KMS-11 (cell line): ENCODE measurements around the gene C2CD4A.
A peak's percentile ranks its signal among the peaks of the same experiment; 100 is the strongest.

Source experiments
- H2AFZ ChIP-seq: fragments of 200-600 bp; sonication (generic); 2 replicates; pipeline ENCODE4 v1.6.1; 2016; ENCODE audit warnings: antibody characterized with exemption, mixed run types, low read depth
- H3K27ac ChIP-seq: fragments of 200-600 bp; sonication (generic); 2 replicates; pipeline ENCODE4 v1.6.1; 2016; ENCODE audit warnings: mild to moderate bottlenecking, mixed run types
- H3K27me3 ChIP-seq: fragments of 200-600 bp; sonication (generic); 2 replicates; pipeline ENCODE4 v1.6.1; 2017; ENCODE audit warnings: mild to moderate bottlenecking, low read depth, mixed run types, moderate library complexity; ENCODE audit not compliant: insufficient read depth
- H3K36me3 ChIP-seq: fragments of 200-600 bp; sonication (generic); 2 replicates; pipeline ENCODE4 v1.6.1; 2017; ENCODE audit warnings: mild to moderate bottlenecking, mixed run types; ENCODE audit not compliant: insufficient read depth
- H3K4me1 ChIP-seq: fragments of 200-600 bp; sonication (generic); 2 replicates; pipeline ENCODE4 v1.6.1; 2016; ENCODE audit warnings: mild to moderate bottlenecking, low read depth, mixed run types; ENCODE audit not compliant: poor library complexity, severe bottlenecking
- H3K4me2 ChIP-seq: fragments of 200-600 bp; sonication (generic); 2 replicates; pipeline ENCODE4 v1.7.0; 2016; ENCODE audit warnings: mild to moderate bottlenecking, mixed run types
- H3K4me3 ChIP-seq: fragments of 200-600 bp; sonication (generic); IDR thresholded peaks from 2 replicates; pipeline ENCODE4 v1.6.1; 2017; ENCODE audit warnings: low read depth, low read length, mixed read lengths; ENCODE audit not compliant: insufficient read depth
- H3K79me2 ChIP-seq: fragments of 200-600 bp; sonication (generic); 2 replicates; pipeline ENCODE4 v1.6.1; 2016; ENCODE audit warnings: low read depth, mixed run types; ENCODE audit not compliant: insufficient read depth
- H3K9ac ChIP-seq: fragments of 200-600 bp; sonication (generic); 2 replicates; pipeline ENCODE4 v1.6.1; 2016; ENCODE audit warnings: mild to moderate bottlenecking, mixed run types
- H4K20me1 ChIP-seq: fragments of 200-600 bp; sonication (generic); 2 replicates; pipeline ENCODE4 v1.6.1; 2016; ENCODE audit warnings: mild to moderate bottlenecking, mixed run types; ENCODE audit not compliant: insufficient read depth
- TF ChIP-seq, protein P1 (sequence below): fragments of 200-600 bp; sonication (generic); conservative IDR thresholded peaks from 2 replicates; pipeline ENCODE4 v1.6.1; 2017; ENCODE audit warnings: low read depth, mild to moderate bottlenecking, antibody characterized with exemption, low read length, moderate library complexity, mixed read lengths

C2CD4A gene

DNA sequence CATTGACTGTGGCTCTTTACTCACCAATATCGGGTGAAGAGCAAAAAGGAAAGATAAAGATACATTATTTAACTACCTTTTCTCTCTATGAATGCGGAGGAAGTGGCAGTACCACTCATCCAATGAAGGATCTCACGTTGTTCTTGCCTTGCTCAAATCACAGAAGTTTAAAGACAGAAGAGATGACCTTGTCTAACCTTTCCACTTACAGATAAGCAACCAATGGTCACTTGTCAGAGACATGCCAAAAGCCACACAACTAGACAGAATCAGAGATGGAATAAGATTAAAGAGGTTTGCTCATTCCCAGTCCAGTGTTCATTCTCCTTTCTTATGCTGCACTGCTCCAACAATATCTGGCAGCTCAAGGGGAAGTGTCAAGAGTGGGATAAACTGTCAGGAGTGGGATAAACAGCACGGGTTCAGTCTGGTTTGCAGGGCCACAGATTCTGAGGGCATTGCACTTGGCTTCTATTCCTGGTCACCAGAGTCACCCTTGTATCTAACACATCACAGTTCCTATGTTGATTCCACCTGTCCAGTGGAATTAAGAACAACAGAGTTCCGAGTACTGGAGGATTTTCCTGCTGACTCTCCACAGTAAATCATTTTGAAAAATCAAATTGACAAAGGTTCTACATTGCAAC, 13.2 kb upstream of the C2CD4A start:
- TF ChIP-seq, protein P1, sequence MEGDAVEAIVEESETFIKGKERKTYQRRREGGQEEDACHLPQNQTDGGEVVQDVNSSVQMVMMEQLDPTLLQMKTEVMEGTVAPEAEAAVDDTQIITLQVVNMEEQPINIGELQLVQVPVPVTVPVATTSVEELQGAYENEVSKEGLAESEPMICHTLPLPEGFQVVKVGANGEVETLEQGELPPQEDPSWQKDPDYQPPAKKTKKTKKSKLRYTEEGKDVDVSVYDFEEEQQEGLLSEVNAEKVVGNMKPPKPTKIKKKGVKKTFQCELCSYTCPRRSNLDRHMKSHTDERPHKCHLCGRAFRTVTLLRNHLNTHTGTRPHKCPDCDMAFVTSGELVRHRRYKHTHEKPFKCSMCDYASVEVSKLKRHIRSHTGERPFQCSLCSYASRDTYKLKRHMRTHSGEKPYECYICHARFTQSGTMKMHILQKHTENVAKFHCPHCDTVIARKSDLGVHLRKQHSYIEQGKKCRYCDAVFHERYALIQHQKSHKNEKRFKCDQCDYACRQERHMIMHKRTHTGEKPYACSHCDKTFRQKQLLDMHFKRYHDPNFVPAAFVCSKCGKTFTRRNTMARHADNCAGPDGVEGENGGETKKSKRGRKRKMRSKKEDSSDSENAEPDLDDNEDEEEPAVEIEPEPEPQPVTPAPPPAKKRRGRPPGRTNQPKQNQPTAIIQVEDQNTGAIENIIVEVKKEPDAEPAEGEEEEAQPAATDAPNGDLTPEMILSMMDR, result no peak
- no peak overlapping the region for H3K27ac ChIP-seq
- no peak overlapping the region for H3K4me3 ChIP-seq
- H4K20me1 ChIP-seq, result no peaks in the 10 kb centered on the region
- no peaks in the 10 kb centered on the region for H3K27me3 ChIP-seq
- H3K79me2 ChIP-seq, result peaks cover 49% of the 10 kb centered on the region
- H3K4me2 ChIP-seq, result no peak overlapping the region
- peaks cover 16% of the 10 kb centered on the region for H3K4me1 ChIP-seq
- no peak overlapping the region for H3K9ac ChIP-seq
- no peaks in the 10 kb centered on the region for H3K36me3 ChIP-seq
- H2AFZ ChIP-seq, result no peak overlapping the region

DNA sequence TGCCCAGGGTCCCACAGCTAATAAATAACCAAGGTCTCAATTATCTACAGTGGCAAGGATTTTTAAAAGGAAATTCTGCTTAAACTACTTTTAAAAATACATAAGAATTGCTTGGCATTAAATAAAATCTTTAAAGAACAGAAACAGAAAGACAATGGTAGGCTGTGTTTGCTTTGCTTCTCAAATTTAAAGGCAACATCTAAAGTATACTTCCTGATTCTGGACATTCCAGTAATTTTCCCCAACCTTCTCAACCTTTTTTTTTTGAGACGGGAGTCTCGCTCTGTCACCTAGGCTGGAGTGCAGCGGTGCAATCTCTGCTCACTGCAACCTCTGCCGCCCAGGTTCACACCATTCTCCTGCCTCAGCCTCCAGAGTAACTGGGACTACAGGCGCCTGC, 11.8 kb upstream of the C2CD4A start:
- Histone ChIP-seq H3K4me2 (no peak overlapping the region), H3K79me2 (peaks cover 60% of the 10 kb centered on the region), H2AFZ (no peak overlapping the region), H3K27ac (no peak overlapping the region), H4K20me1 (no peaks in the 10 kb centered on the region), H3K9ac (no peak overlapping the region), H3K27me3 (no peaks in the 10 kb centered on the region), H3K4me1 (peaks cover 21% of the 10 kb centered on the region), H3K36me3 (no peaks in the 10 kb centered on the region), H3K4me3 (no peak overlapping the region)
- TF ChIP-seq, protein P1, result no peak

- TF ChIP-seq, protein P1, result no peak
- Histone ChIP-seq H3K4me2 (no peak overlapping the region), H3K4me1 (peaks cover 27% of the 10 kb centered on the region), H3K36me3 (no peaks in the 10 kb centered on the region), H2AFZ (no peak overlapping the region), H3K4me3 (no peak overlapping the region), H3K27ac (no peak overlapping the region), H3K27me3 (no peaks in the 10 kb centered on the region; the same call in 1 of the 2 replicates), H3K9ac (no peak overlapping the region), H3K79me2 (peaks cover 50% of the 10 kb centered on the region), H4K20me1 (no peaks in the 10 kb centered on the region)
Measured at GRCh38 chr15:62057341-62057980, 9.3 kb upstream of the C2CD4A start.

DNA sequence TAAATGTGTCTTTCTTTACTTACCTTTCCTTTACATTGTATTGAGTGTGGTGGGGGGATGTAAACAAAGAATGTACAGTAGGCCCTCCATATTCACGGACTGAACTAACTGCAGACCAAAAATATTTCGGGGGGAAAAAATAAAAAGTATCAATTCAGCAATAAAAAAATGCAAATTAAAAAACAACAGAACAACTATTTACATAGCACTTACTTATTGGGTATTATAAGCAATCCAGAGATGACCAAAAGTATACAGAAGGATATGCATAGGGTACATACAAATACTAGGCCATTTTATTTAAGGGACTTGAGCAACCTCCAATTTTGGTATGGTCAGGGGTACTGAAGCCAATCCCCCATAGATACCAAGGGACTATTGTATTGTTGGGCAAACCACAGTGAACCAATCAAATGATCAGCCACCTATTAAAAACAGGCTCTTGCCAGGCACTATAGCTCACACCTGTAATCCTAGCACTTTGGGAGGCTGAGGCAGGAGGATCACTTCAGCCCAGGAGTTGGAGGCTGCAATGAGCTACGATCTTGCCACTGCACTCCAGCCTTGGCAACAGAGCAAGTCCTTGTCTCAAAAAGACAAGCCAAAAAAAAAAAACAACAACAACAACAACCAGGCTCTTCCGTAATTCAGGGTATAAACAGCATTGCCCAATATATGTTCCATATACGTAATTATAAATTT, 8.3 kb upstream of the C2CD4A start:
- Histone ChIP-seq H3K27me3 (no peaks in the 10 kb centered on the region; the same call in 1 of the 2 replicates), H3K4me1 (peaks cover 21% of the 10 kb centered on the region), H2AFZ (no peak overlapping the region), H3K36me3 (no peaks in the 10 kb centered on the region), H3K4me2 (peak overlapping the region; percentile 92), H3K79me2 (peaks cover 46% of the 10 kb centered on the region), H3K9ac (no peak overlapping the region), H3K27ac (no peak overlapping the region), H4K20me1 (no peaks in the 10 kb centered on the region), H3K4me3 (no peak overlapping the region)
- TF ChIP-seq, protein P1, result no peak
